Stimulated activated CD8-positive, alpha-beta memory T cell treated with anti-CD3 and anti-CD28 coated beads, Interleukin-12 subunit alpha, Interleukin-12 subunit beta, amount 100 ng/mL, for 4 hours (primary cell): ENCODE results near the gene SPRED2.

Experiments used
- DNase-seq: peaks from one replicate; pipeline ENCODE4 v3.0.0-alpha.2; 2020; ENCODE audit warnings: low read depth

SPRED2 gene

GRCh38 chr2:65438137-65438899 lies 5.9 kb upstream of the SPRED2 start:
- DNase-seq: no peak

DNA sequence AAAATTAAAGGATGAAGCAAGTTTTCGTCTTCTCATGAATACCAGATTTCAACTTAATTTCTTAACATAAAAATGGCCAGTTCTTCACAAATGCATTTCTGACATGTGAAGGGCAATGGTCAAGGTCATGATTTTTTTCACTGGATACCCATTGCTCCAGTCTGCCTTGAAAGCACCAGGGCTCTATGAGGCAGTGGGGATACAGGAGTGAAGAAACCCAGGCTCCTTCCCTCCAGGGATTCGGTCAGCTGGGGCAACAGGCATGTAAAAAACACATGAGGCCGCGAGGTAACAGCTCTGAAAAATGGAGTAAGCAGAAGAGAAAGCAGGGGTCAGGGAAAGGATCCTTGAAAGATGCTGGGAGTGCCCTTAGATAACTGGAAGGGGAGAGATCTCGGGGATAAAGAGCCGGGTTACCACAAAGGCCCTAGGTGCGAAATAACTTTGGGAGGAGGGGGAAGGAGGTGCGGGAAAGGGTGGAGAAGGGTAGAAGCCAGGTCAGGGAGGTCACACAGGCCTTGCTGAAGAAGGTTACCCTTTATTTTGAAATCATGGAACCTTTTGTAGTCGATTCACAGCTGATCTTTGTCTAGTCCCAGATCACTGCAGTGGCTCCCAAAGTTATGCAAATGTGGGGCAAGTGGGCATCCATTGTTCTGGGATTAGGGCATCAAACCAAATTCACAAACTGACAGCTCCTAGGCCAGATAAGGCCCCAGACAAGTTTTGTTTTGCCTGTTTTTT lies 5.2 kb upstream of the SPRED2 start:
- DNase-seq: no peak

DNA sequence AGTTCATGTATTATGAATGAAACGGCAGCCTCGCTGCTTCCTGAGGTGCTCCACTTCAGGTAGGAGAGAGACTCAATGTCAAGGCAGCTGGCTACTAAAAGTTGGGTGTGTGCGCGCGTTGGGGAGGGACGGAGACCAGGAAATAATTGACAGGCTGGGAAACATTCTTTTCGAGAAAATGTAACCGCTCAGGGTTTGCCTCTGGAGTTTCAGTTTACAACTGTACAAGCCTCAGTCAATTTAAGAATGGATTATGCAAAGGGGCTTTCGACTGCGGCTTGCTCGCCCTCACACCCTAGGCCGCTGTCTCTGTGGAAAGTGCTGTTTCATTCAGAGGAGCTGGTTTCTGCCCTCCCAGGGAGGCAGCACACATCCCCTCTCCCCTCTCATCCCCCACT lies 4.4 kb upstream of the SPRED2 start:
- DNase-seq: no peak

GRCh38 chr2:65436169-65436823 lies 3.9 kb upstream of the SPRED2 start:
- DNase-seq: peak; percentile 15

DNA sequence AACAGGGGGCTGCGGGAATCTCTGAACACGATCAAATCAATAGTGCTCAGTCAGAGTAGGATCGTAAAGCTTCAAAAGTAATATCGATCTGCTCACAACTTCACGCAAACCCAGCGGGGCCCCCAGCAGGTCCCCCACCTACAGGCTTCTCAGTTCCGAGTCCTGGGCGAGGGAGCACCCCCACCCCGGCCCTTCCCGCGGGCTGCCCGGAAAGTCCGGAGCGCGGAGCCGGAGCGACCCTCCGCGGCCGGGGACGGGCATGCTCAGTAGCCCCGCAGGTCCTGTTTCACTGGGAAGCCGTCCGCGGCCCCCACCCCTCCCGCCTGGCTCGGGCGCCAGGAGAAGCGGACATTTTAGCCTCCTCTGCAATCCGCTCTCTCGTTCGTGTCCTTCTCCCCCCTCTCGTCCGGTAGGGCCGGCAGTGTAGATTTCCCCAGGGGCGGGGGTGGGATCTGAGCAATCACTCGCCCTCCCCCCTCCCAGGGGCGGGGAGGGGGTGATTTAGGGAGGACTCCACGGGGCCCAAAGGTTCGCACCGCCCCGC lies 3.3 kb upstream of the SPRED2 start:
- peak; percentile 12 for DNase-seq

DNA sequence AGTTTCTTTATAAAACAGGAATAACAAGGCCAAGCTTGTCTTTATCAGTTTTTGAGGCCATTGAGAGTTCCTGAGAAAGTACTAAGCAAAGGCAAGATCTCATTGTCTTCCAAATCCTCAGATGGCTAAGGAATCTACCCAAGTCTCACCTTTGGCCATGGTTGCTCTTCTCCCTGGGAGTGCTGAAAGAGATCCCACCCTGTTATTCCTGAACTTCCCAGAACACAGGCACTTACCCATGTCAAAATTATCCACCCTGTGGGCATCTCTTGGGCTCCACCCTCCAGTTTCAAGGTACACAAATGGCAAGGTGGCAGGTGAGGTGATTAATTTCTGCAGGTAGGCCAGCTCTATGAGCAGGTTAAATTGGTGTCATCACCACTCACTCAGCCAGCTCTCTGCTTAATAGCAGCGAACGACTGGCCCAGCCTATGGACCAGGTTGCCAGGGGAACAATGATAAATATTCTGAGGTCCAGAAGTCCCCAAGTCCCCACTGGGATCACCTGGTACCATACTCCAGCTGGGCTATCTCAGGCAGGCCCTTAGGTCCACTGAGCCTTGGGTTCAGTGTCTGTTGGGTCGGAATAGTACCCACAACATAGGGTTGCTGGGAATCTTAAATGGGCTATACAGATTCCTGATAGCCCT lies 2.3 kb upstream of the SPRED2 start:
- DNase-seq: no peak

- peak; percentile 17 for DNase-seq
Observed at GRCh38 chr2:65431421-65432226, 775 bp downstream of the SPRED2 start.

DNA sequence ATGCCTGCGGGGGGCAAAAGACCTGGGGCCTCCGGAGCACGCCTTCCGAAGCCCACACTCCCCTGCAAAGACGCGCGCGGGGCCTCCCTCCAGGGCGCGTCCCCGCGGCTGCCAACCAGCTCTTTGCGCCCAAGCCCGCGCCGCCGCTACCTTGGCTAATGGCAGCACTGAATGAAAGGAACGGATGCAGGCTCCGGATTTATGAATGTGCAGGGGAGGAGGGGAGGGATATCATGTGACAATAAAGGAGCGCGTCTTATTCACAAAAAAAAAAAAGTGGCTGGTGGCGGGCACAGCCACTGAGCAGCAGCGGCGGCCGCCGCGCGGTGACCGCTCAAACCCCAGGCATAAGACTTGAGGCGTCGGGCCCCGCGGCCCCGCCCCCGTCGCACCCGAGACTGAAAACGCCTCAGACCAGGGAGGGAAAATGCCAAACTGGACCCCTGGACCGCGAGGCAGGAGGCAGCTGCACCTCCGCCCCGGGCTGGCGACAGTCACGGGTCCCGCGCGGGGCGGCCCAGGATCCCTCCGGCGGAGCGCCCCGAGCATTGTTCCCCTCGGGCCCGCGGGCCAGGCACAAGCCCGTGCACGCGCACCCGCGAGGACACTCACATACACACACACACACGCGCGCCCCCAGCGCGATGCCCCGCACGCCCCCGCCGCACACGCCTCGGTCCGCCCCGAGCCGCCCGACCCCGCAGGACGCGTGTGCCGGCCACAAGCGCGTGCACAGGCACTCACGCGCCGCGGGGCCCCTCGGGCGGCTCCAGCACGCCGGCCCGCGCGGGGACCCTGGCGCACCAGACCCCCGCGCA lies 1.6 kb downstream of the SPRED2 start:
- DNase-seq: peak; percentile 49

- no peak for DNase-seq
Observed at GRCh38 chr2:65429786-65430602, 2.4 kb downstream of the SPRED2 start.

- no peak for DNase-seq
Observed at GRCh38 chr2:65427532-65427931, 4.9 kb downstream of the SPRED2 start.

GRCh38 chr2:65425276-65425675 lies 7.1 kb downstream of the SPRED2 start:
- DNase-seq: no peak

DNA sequence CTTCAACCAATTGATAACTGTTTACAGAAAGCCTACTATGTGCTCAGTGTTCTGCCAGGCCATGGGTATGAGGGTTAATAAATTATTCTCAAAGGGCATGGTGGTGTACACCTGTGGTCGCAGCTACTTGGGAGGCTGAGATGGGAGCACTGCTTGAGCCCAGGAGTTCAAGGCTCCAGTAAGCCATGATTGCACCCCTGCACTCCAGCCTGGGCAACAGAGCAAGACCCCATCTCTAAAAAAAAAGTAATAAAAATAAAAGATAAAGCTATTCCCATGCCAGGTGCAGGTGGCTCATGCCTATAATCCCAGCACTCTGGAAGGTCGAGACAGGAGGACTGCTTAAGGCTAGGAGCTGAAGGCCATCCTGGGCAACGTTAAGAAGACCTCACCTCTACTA lies 8.0 kb downstream of the SPRED2 start:
- no peak for DNase-seq

DNA sequence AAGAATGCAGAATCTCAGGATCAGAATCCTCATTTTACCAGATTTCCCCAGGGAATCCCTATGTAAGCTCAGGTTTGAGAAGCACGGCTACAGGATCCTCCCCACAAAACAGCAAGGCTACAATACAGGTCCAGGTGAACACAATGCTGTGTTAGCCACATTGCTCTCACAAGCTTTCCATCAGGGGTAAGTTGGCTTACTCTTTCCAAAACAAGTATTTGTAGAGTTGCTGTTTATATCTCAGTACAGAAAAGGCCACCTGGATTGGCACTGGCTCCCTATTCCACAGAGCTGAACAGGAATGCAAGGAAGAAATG lies 11.0 kb downstream of the SPRED2 start:
- no peak for DNase-seq

- DNase-seq: no peak
Observed at GRCh38 chr2:65420712-65421431, 11.5 kb downstream of the SPRED2 start.

DNA sequence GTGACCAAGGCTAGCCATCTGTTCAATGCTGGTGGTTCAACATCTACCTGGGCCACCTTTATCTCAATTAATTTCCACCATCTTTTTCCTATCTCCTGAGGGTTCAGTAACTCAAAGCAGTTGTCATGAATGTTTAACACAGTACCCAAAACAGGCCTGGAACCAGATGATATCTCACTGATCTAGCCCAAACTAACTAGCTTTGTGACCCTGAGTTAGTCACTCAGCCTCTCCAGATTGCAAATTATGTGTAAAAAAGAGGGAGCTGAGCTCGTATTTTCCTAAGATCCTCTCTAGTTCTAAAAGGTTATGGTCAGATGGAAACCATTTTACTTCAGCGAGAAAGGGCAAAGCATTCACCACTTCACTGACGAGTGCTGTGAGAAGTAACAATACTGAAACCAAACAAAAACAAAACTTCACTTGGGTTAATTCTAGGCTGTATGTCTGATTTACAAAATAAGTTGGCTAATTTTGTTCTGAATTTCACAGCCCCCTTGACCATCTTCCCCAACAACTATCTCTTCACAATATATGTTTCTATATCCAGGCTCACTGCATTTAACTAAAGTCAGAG lies 14.8 kb downstream of the SPRED2 start:
- DNase-seq: no peak

DNA sequence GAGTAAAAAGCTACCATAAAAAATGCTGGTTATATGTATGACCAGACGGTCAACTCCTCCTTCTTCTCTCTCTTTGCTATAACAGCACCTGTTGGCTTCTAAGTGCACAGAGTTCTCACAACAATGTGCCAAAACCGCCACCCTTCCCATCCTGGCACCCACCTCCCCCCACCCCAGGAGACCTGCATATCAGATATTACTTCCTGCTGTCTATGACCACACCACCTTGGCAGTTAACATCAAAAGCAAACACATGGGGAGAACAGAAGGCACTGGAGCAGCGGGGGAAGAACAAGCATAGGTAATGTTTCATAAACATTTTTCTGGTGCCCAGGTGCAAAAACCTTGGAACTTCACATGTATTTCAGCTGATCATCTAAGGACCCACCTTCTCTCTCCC lies 15.5 kb downstream of the SPRED2 start:
- no peak for DNase-seq

DNA sequence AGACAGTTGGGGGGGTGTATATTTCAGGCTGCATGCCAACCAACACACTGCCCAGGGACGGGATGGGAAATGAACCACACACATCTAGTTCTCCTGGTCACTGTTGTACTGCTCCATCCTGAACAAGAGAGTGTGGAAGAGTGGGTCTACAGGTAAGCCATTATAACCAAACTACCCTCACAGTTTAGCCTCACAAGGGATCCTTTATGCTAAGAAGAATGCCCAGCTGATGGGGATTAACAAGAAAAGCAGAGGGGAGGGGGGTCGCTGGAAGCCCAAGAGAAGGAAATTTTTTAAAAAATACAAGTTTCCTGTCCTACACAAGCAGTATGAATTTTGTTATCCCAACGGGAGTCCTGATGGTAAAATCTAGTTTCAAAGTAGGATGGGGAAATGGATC lies 16.1 kb downstream of the SPRED2 start:
- no peak for DNase-seq

- DNase-seq: no peak
Observed at GRCh38 chr2:65415091-65415490, 17.3 kb downstream of the SPRED2 start.

DNA sequence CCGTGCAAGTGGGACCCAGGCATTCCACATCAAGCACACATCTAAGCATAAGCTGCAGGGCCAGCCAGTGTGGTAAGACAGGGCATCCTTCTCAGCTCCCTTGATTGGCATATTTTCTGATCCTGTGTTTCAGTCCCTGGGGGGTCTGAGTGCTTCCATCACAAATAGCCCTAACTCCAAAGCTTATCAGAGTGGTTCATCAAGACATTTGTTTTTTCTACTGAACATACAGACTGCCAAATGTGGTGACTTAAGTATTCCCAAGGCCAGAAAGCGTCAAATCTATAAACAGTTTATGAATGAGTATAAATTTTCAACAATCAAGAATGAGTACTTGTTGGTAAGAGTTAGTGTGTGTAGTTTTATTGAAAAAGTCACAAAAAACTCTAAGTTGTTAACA lies 18.8 kb downstream of the SPRED2 start:
- DNase-seq: no peak
